A549 treated with RU486 at 1 μM for 4 hours (cell line): ENCODE measurements around the gene IFNA7. TPM values are rescaled to one million over a fixed set of nuclear protein-coding genes. Genes with fewer than 3 reads are reported as not detected.

Source experiments
- total RNA-seq: library from RNA; stranded (reverse); fragments of 200-300 nt; extraction: Qiagen RNA extraction; gene quantifications from 5 replicates; pipeline ENCODE4 v1.2.3, GENCODE V29; 2022; ENCODE audit warnings: low read depth

IFNA7 gene
- not detected in 5 replicates for total RNA-seq

DNA sequence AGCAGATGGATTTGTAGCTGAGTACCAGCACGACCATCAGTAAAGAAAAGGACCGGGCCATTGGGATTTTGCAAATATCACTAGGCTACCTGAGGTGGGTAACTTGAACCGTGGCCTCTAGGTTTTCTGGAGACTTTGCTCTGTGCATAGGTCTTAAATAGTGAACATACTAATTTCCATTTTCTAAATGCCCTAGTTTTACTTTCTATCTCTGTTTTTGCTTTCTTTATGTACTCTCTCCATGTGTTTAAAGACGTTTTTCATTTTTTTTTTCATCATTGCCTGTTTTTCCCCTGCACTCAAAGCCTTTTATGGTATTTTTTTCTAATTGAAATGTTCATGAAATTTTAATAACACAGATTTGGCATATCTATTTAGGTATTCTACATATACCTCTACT, at the start of gene IFNA7:
TSS of gene IFNA7 (minus strand) at position 101 of the 400 bp plus-strand sequence. CDS start at position 61, 40 bp downstream.

DNA sequence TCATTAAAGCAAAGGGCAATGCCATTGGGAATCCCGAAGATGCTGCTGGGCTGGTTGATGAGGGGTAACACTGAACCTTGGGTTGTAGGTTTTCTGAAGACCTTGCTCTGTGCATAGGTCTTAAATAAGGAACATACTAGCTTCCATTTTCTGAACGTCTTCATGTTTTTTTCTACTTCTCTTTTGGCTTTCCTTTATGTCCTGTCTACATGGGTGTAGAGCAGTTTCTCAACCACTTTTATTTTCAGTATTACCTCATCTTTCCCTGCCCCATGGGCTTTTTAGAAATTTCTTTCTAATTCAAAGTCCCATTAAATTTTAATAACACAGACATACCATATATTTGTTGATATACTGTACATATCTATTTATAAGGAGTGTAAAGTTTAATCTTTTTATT, 37.9 kb upstream of the IFNA7 start, which contains the start of gene IFNA14:
TSS of gene IFNA14 (minus strand) at position 95 of the 400 bp plus-strand sequence. CDS start at position 25, 70 bp downstream.

DNA sequence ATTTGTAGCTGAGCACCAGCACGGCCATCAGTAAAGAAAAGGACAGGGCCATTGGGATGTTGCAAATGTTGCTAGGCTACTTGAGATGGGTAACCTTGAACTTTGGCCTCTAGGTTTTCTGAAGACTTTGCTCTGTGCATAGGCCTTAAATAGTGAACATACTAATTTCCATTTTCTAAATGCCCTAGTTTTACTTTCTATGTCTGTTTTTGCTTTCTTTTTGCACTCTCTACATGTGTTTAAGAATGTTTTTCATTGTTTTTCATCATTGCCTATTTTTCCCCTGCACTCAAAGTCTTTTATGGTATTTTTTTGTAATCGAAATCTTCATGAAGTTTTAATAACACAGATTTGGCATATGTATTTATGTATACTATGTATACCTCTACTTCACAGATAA, 26.1 kb upstream of the IFNA7 start, which contains the start of gene IFNA17:
TSS of gene IFNA17 (minus strand) at position 101 of the 400 bp plus-strand sequence. CDS start at position 52, 49 bp downstream.

DNA sequence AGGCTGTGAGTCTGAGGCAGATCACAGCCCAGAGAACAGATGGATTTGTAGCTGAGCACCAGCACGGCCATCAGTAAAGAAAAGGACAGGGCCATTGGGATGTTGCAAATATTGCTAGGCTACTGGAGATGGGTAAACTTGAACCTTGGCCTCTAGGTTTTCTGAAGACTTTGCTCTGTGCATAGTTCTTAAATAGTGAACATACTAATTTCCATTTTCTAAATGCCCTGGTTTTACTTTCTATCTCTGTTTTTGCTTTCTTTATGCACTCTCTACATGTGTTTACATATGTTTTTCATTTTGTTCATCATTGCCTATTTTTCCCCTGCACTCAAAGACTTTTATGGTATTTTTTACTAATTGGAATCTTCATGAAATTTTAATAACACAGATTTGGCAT, 15.2 kb upstream of the IFNA7 start, which contains the start of gene IFNA16:
TSS of gene IFNA16 (minus strand) at position 101 of the 400 bp plus-strand sequence. CDS start at position 95, 6 bp downstream.

DNA sequence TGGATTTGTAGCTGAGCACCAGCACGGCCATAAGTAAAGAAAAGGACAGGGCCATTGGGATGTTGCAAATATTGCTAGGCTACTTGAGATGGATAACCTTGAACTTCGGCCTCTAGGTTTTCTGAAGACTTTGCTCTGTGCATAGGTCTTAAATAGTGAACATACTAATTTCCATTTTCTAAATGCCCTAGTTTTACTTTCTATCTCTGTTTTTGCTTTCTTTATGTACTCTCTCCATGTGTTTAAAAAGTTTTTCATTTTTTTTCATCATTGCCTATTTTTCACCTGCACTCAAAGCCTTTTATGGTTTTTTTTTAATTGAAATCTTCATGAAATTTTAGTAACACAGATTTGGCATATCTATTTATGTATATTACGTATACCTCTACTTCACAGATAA, 5.0 kb upstream of the IFNA7 start, which contains the start of gene IFNA10:
TSS of gene IFNA10 (minus strand) at position 101 of the 400 bp plus-strand sequence. CDS start at position 55, 46 bp downstream.

DNA sequence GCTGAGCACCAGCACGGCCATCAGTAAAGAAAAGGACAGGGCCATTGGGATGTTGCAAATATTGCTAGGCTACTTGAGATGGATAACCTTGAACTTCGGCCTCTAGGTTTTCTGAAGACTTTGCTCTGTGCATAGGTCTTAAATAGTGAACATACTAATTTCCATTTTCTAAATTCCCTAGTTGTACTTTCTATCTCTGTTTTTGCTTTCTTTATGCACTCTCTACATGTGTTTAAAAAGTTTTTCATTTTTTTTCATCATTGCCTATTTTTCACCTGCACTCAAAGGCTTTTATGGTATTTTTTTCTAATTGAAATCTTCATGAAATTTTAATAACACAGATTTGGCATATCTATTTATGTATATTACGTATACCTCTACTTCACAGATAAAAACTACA, 14.5 kb downstream of the IFNA7 start, which contains the start of gene IFNA4:
TSS of gene IFNA4 (minus strand) at position 101 of the 400 bp plus-strand sequence. CDS start at position 45, 56 bp downstream.

DNA sequence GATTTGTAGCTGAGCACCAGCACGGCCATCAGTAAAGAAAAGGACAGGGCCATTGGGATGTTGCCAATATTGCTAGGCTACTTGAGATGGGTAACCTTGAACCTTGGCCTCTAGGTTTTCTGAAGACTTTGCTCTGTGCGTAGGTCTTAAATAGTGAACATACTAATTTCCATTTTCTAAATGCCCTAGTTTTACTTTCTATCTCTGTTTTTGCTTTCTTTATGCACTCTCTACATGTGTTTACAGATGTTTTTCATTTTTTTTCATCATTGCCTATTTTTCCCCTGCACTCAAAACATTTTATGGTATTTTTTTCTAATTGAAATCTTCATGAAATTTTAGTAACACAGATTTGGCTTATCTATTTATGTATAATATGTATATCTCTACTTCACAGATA, 35.4 kb downstream of the IFNA7 start, which contains the start of gene IFNA21:
TSS of gene IFNA21 (minus strand) at position 101 of the 400 bp plus-strand sequence. CDS start at position 53, 48 bp downstream.

Other genes with a start within 250 kb of the IFNA7 start
- 0.53 to 1.2 TPM (median 1.0 TPM) in 5 replicates for gene HACD4, start 170.6 kb downstream of the IFNA7 start, total RNA-seq
- gene IFNB1, start 124.3 kb downstream of the IFNA7 start, total RNA-seq, result 0.23 TPM in 1 of 5 replicates, not detected in the others
- gene IFNW1, start 60.4 kb downstream of the IFNA7 start, total RNA-seq, result not detected in 5 replicates
- gene IFNA21, start 35.5 kb downstream of the IFNA7 start, total RNA-seq, result not detected in 5 replicates
- not detected in 5 replicates for gene IFNA4, start 14.6 kb downstream of the IFNA7 start, total RNA-seq
- not detected in 5 replicates for gene IFNA10, start 4.9 kb upstream of the IFNA7 start, total RNA-seq
- not detected in 5 replicates for gene IFNA16, start 15.1 kb upstream of the IFNA7 start, total RNA-seq
- gene IFNA17, start 26.0 kb upstream of the IFNA7 start, total RNA-seq, result not detected in 5 replicates
- not detected in 5 replicates for gene IFNA14, start 37.8 kb upstream of the IFNA7 start, total RNA-seq
- gene IFNA5, start 103.1 kb upstream of the IFNA7 start, total RNA-seq, result not detected in 5 replicates
- gene KLHL9, start 133.2 kb upstream of the IFNA7 start, total RNA-seq, result 9.0 to 18.8 TPM (median 17.2 TPM) in 5 replicates
- gene IFNA6, start 148.7 kb upstream of the IFNA7 start, total RNA-seq, result not detected in 5 replicates
- gene IFNA13, start 165.9 kb upstream of the IFNA7 start, total RNA-seq, result not detected in 5 replicates
- not detected in 5 replicates for gene IFNA2, start 183.2 kb upstream of the IFNA7 start, total RNA-seq
- not detected in 5 replicates for gene IFNA8, start 206.9 kb upstream of the IFNA7 start, total RNA-seq
- not detected in 5 replicates for gene IFNA1, start 238.2 kb upstream of the IFNA7 start, total RNA-seq